Activated T-cell treated with anti-CD3 and anti-CD28 coated beads, Interleukin-2, amount 50 U/mL, for 72 hours (primary cell): ENCODE results near the gene KLC4. TPM values are rescaled to one million over a fixed set of nuclear protein-coding genes. Genes with fewer than 3 reads are reported as not detected.
A peak's percentile ranks its signal among the peaks of the same experiment; 100 is the strongest.

Experiments used
- ATAC-seq, 2 donors: fragments of 150-1000 bp; cut with Tn5 transposase; replicated peaks in 1 of 2; 2 replicates each; pipeline ENCODE4 v1.10.0; 2021; ENCODE audit warnings: moderate library complexity in 2 of 2, mild to moderate bottlenecking in 1 of 2
- DNase-seq, 2 donors: peaks; one replicate each; pipeline ENCODE4 v3.0.0; 2021 to 2022; ENCODE audit warnings: mixed read lengths in 1 of 2
- H3K27ac Mint-ChIP-seq: one replicate; pipeline ENCODE4 v1.8.0; 2022; ENCODE audit warnings: mild to moderate bottlenecking, moderate library complexity, mixed read lengths
- H3K27me3 Mint-ChIP-seq: one replicate; pipeline ENCODE4 v1.8.0; 2022; ENCODE audit warnings: low read depth, mixed read lengths
- H3K36me3 Mint-ChIP-seq, 2 donors: one replicate each; pipeline ENCODE4 v1.8.0; 2022; ENCODE audit warnings: mixed read lengths in 2 of 2, mild to moderate bottlenecking in 1 of 2; ENCODE audit not compliant: insufficient read depth in 2 of 2
- H3K4me1 Mint-ChIP-seq: one replicate; pipeline ENCODE4 v1.8.0; 2022; ENCODE audit warnings: low read depth, mixed read lengths
- H3K4me3 Mint-ChIP-seq, 2 donors: one replicate each; pipeline ENCODE4 v1.8.0; 2022; ENCODE audit warnings: mild to moderate bottlenecking in 2 of 2, mixed read lengths in 2 of 2, moderate library complexity in 2 of 2
- H3K9me3 Mint-ChIP-seq, 2 donors: one replicate each; pipeline ENCODE4 v1.8.0; 2022; ENCODE audit warnings: mixed read lengths in 2 of 2
- total RNA-seq, 2 donors: library from RNA; stranded (reverse); gene quantifications; one replicate each; pipeline ENCODE4 v1.2.3, GENCODE V29; 2022

KLC4 gene
- total RNA-seq, 2 donors from 2014 or later = 36.9 to 37.4 TPM

- Mint-ChIP-seq H3K4me1 (peaks cover 48% of the 10 kb centered on the region), H3K4me3 (peak within 1 kb of the TSS; percentile 93 to 95), H3K9me3 (no peaks in the 10 kb centered on the region), H3K36me3 (peaks cover 15 to 31% of the 10 kb centered on the region in 2 donors), H3K27ac (peak within 1 kb of the TSS; percentile 80), H3K27me3 (no peaks in the 10 kb centered on the region)
- ATAC-seq = peak; percentile 87 to 90
- DNase-seq = peak; percentile 72 to 79
These were observed 38.0 kb upstream of the KLC4 start, which contains the start of gene RRP36 for GRCh38 chr6:43021270-43022047. TSS of gene RRP36 (plus strand) at chr6:43021623. CDS start at chr6:43021655, 32 bp downstream.

GRCh38 chr6:43024436-43024835, 35.0 kb upstream of the KLC4 start:
- ATAC-seq = peak; percentile 22 to 42

DNA sequence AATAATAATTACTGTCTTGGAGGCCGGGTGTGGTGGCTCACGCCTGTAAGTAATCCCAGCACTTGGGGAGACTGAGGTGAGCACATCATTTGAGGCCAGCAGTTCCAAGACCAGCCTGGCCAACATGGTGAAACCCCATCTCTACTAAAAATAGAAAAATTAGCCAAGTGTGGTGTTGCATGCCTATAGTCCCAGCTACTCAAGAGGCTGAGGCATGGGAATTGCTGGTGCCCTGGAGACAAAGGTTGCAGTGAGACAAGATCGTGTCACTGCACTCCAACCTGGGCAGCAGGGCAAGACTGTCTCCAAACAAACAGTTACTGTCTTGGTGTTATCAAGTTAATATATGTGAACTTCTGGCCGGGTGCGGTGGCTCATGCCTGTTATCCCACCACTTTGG, 33.1 kb upstream of the KLC4 start:
- no peak for DNase-seq
- Mint-ChIP-seq H3K9me3 (no peaks in the 10 kb centered on the region), H3K27ac (no peak overlapping the region), H3K4me3 (no peak overlapping the region), H3K36me3 (peaks cover 17 to 28% of the 10 kb centered on the region in 2 donors), H3K4me1 (peaks cover 26% of the 10 kb centered on the region), H3K27me3 (no peaks in the 10 kb centered on the region)
- no peak for ATAC-seq

More at GRCh38 chr6:43024436-43024835, 35.0 kb upstream of the KLC4 start:
- Mint-ChIP-seq H3K9me3 (no peaks in the 10 kb centered on the region), H3K4me1 (peaks cover 36% of the 10 kb centered on the region), H3K4me3 (peak overlapping the region; percentile 37 to 53), H3K27me3 (no peaks in the 10 kb centered on the region), H3K36me3 (peaks cover 17 to 29% of the 10 kb centered on the region in 2 donors), H3K27ac (peak overlapping the region; percentile 24)
- no peak for DNase-seq

DNA sequence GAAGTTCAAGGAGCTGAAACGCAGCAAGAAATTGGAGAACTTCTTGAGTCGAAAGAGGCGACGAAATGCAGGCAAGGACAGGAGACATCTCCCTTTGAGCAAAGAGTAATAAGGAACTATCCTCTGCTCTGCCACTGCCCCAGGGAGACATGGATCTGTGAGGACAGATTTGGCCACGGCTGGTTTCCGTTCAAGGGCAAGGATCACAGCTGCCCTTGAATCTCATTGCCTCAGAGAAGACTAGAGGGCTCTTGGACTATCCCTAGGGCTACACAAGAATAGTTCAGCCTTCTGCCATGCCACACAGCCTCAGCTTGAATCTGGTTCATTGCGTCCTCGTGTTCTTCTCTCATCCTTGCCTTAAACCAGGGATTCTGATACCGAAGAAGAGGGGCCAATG, 30.3 kb upstream of the KLC4 start:
- Mint-ChIP-seq H3K36me3 (peaks cover 18 to 30% of the 10 kb centered on the region in 2 donors), H3K27me3 (no peaks in the 10 kb centered on the region), H3K4me3 (no peak overlapping the region), H3K9me3 (no peaks in the 10 kb centered on the region), H3K27ac (no peak overlapping the region), H3K4me1 (peaks cover 9% of the 10 kb centered on the region)
- ATAC-seq (no peak), DNase-seq (no peak)

DNA sequence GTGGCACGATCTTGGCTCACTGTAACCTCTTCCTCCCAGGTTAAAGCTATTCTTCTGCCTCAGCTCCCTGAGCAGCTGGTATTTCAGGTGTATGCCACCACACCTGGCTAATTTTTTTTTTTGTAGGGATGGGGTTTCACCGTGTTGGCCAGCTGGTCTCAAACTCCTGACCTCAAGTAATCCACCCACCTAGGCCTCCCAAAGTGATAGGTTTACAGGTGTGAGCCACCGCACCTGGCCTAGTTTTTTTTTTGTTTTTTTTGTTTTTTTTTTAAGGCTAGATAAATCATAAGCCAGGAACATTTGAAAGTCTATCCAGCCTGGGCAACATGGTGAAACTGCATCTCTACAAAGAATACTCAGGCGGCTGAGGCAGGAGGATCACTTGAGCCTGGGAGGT, 27.1 kb upstream of the KLC4 start:
- ATAC-seq (no peak), DNase-seq (no peak)
- no peak overlapping the region for H3K4me3 Mint-ChIP-seq
- H3K36me3 Mint-ChIP-seq = peaks cover 7 to 19% of the 10 kb centered on the region in 2 donors
- no peaks in the 10 kb centered on the region for H3K27me3 Mint-ChIP-seq
- H3K4me1 Mint-ChIP-seq = no peaks in the 10 kb centered on the region
- H3K9me3 Mint-ChIP-seq = no peaks in the 10 kb centered on the region
- H3K27ac Mint-ChIP-seq = no peak overlapping the region

DNA sequence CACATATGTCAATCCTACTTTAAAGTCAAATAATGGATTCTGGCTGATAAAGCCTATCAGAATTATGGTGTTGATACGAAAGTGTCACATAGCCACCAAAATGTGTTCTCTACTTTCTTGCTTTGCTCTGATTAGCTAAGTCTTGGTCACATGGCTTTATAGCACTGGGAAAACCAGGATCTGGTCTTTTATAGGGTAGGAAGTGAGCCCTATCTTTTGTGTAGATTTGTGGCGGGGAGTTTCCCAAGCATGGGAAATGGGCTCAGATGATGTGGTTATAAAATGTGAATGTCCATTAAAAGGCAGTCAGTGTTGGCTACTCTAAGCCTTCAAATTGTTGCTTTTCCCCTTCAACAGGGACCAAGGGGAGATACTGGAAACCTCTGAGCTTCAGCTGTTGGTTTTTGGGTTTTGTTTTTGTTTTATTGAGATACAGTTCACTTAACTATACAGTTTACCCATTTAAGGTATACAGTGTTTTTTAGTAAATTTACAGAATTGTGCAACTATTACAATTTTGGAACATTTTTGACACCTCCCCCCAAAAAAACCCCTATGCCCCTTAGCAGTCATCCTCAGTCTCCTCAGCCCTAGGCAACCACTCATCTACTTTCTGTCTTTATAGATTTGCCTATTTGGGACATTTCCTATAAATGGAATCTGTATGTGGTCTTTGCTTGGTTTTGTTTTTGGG, 25.8 kb upstream of the KLC4 start:
- Mint-ChIP-seq H3K4me1 (no peaks in the 10 kb centered on the region), H3K27ac (peak overlapping the region; percentile 47), H3K27me3 (no peaks in the 10 kb centered on the region), H3K4me3 (no peak overlapping the region), H3K9me3 (no peaks in the 10 kb centered on the region), H3K36me3 (peaks cover 4 to 17% of the 10 kb centered on the region in 2 donors)
- DNase-seq (no peak), ATAC-seq (no peak)

DNA sequence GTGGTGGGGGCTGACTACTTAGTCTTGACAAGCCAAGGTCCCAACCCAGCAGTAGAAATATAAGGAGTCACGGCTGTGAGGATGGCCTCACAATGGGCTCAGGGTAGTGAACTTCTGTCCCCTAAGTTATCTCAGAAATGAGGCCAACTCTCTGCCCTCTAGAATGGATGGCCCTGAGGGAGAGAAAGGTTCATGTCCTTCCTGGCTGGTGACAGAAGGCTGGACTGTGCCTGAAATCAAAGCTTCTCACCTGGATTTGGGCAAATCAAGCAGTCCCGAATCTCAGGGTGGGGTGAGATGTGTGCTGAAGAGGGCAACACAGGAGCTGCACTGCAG, 25.3 kb upstream of the KLC4 start:
- no peaks in the 10 kb centered on the region for H3K27me3 Mint-ChIP-seq
- DNase-seq = no peak
- H3K36me3 Mint-ChIP-seq = peaks cover 4 to 17% of the 10 kb centered on the region in 2 donors
- H3K4me1 Mint-ChIP-seq = no peaks in the 10 kb centered on the region
- peak overlapping the region; percentile 47 for H3K27ac Mint-ChIP-seq
- no peak for ATAC-seq
- no peaks in the 10 kb centered on the region for H3K9me3 Mint-ChIP-seq
- no peak overlapping the region for H3K4me3 Mint-ChIP-seq

DNA sequence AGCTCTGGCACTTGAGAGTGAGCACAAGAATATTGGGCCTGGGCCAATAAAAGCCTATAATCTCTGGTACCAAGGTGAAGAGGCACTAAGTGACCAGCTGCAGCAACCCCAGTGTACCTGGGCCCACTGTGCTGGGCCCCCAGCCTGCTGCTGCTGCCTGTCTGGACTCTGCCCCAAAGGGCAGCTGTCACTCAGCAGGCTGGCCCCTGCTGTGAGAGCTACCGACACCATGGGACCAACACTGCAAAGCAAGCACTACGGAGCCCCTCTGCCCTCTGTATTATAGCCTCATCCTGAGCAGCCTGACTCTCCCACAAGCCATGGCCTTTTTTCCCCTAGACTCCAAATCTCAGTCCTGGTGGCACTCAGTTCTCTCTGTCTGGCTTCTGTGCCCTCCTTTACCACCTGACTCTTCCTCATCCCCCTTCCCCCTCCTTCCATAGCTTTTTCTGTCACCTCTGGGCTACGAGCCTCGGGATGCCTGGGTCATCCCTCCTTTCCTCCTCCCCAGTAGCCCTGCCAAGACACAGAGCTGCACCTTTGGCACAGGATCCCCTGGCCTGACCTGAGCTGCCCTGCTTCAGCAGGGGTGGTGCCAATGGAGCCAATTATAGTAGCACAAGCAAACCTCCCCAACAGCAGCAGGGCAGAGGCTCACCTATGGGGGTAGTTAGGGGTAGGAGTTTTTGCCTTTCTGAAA, 23.8 kb upstream of the KLC4 start:
- Mint-ChIP-seq H3K4me1 (no peaks in the 10 kb centered on the region), H3K27ac (no peak overlapping the region)

GRCh38 chr6:43036712-43037111, 22.7 kb upstream of the KLC4 start:
- ATAC-seq = no peak
- Mint-ChIP-seq H3K27ac (no peak overlapping the region), H3K36me3 (peaks cover 2 to 13% of the 10 kb centered on the region in 2 donors), H3K9me3 (no peaks in the 10 kb centered on the region), H3K4me1 (no peaks in the 10 kb centered on the region), H3K4me3 (no peak overlapping the region), H3K27me3 (no peaks in the 10 kb centered on the region)
- DNase-seq = no peak

More for the DNA sequence above, 23.8 kb upstream of the KLC4 start:
- DNase-seq = no peak
- H3K27me3 Mint-ChIP-seq = no peaks in the 10 kb centered on the region
- ATAC-seq = no peak
- H3K4me3 Mint-ChIP-seq = no peak overlapping the region
- no peaks in the 10 kb centered on the region for H3K9me3 Mint-ChIP-seq
- peaks cover 4 to 12% of the 10 kb centered on the region in 2 donors for H3K36me3 Mint-ChIP-seq

- Mint-ChIP-seq H3K27me3 (no peaks in the 10 kb centered on the region), H3K36me3 (peaks cover 2 to 13% of the 10 kb centered on the region in 2 donors), H3K27ac (no peak overlapping the region), H3K4me3 (no peak overlapping the region), H3K4me1 (no peaks in the 10 kb centered on the region), H3K9me3 (no peaks in the 10 kb centered on the region)
- DNase-seq (no peak), ATAC-seq (no peak)
These were observed 22.2 kb upstream of the KLC4 start for GRCh38 chr6:43037197-43037596.

DNA sequence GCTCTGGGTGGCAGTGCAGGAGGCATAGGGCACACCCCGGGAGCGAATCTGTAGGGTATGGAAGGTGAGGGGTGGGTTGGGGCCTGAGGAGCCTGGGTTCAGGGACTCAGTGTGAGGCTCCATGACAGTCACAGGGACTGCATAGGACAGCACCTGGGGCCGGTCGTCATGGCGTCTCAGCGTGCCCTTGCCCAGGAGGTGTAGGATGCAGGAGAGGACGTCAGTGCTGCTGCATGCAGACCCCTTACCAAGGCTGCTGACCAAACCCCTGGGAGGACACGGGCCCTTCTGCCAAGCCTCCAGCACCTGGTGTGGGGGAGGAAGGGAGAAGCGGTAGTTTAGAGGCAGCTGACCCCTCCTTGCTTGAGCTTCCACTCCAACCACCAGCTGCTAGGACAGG, 21.7 kb upstream of the KLC4 start:
- DNase-seq (no peak), ATAC-seq (no peak)
- no peaks in the 10 kb centered on the region for H3K9me3 Mint-ChIP-seq
- no peaks in the 10 kb centered on the region for H3K27me3 Mint-ChIP-seq
- no peaks in the 10 kb centered on the region for H3K4me1 Mint-ChIP-seq
- H3K4me3 Mint-ChIP-seq = no peak overlapping the region
- peaks cover 2 to 13% of the 10 kb centered on the region in 2 donors for H3K36me3 Mint-ChIP-seq
- no peak overlapping the region for H3K27ac Mint-ChIP-seq

- ATAC-seq = no peak
- H3K27me3 Mint-ChIP-seq = no peaks in the 10 kb centered on the region
- no peak for DNase-seq
- H3K27ac Mint-ChIP-seq = no peak overlapping the region
- H3K36me3 Mint-ChIP-seq = peaks cover 2 to 13% of the 10 kb centered on the region in 2 donors
- no peaks in the 10 kb centered on the region for H3K9me3 Mint-ChIP-seq
- no peaks in the 10 kb centered on the region for H3K4me1 Mint-ChIP-seq
- H3K4me3 Mint-ChIP-seq = no peak overlapping the region
These were observed 20.7 kb upstream of the KLC4 start for GRCh38 chr6:43038727-43039126.
